Cardiac fibroblast (primary cell): ENCODE data around the gene CEACAM6.
A peak's percentile ranks its signal among the peaks of the same experiment; 100 is the strongest.
"Not testable (repeated sequence)": the region's sequence is repeated elsewhere in the genome, so short reads cannot be mapped to it uniquely, and the experiment has no call there.

Experiments
- DNase-seq, 2 donors: peaks; one replicate each; pipeline versions ENCODE4 v3.0.0 to v3.0.0-alpha.2; 2010; ENCODE audit warnings: low read depth in 2 of 2
- H3K4me3 ChIP-seq, 2 donors: replicated peaks in 1 of 2; 1 replicate in 1 of 2; 2 replicates in 1 of 2; pipeline ENCODE4 v1.5.1; 2011; ENCODE audit warnings: low read depth in 2 of 2, low read length in 2 of 2, mild to moderate bottlenecking in 2 of 2, moderate library complexity in 1 of 2
- TF ChIP-seq, protein P1 (sequence below): IDR thresholded peaks from one replicate; pipeline ENCODE4 v1.5.1; 2011; ENCODE audit warnings: low read depth, mild to moderate bottlenecking, low read length, inconsistent platforms

The CEACAM6 gene

DNA sequence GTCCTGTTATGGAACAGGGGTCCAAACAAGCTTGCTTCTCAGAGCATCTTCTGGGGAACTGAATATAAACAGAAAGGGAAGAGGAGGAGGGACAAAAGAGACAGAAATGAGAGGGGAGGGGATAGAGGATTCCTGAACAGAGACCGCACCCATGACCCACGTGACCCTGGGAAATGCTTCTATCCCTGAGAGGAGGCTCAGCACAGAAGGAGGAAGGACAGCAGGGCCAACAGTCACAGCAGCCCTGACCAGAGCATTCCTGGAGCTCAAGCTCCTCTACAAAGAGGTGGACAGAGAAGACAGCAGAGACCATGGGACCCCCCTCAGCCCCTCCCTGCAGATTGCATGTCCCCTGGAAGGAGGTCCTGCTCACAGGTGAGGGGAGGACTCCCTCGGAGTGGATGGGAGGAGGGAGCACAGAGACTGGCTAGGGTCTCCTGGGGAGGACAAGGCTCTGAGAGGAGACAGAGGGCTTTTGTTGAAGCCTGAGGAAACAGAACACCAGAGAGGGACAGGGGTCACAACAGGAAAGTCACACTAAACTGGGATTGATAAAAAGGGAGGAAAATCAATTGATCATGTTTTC is at the start of gene CEACAM6:
Gene CEACAM6 (plus strand): TSS at position 203 of the 586 bp plus-strand sequence. CDS start 109 bp downstream, at position 312.
- DNase-seq: no peak
- H3K4me3 ChIP-seq: no peak within 1 kb of the TSS
- TF ChIP-seq, protein P1, sequence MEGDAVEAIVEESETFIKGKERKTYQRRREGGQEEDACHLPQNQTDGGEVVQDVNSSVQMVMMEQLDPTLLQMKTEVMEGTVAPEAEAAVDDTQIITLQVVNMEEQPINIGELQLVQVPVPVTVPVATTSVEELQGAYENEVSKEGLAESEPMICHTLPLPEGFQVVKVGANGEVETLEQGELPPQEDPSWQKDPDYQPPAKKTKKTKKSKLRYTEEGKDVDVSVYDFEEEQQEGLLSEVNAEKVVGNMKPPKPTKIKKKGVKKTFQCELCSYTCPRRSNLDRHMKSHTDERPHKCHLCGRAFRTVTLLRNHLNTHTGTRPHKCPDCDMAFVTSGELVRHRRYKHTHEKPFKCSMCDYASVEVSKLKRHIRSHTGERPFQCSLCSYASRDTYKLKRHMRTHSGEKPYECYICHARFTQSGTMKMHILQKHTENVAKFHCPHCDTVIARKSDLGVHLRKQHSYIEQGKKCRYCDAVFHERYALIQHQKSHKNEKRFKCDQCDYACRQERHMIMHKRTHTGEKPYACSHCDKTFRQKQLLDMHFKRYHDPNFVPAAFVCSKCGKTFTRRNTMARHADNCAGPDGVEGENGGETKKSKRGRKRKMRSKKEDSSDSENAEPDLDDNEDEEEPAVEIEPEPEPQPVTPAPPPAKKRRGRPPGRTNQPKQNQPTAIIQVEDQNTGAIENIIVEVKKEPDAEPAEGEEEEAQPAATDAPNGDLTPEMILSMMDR: no peak

DNA sequence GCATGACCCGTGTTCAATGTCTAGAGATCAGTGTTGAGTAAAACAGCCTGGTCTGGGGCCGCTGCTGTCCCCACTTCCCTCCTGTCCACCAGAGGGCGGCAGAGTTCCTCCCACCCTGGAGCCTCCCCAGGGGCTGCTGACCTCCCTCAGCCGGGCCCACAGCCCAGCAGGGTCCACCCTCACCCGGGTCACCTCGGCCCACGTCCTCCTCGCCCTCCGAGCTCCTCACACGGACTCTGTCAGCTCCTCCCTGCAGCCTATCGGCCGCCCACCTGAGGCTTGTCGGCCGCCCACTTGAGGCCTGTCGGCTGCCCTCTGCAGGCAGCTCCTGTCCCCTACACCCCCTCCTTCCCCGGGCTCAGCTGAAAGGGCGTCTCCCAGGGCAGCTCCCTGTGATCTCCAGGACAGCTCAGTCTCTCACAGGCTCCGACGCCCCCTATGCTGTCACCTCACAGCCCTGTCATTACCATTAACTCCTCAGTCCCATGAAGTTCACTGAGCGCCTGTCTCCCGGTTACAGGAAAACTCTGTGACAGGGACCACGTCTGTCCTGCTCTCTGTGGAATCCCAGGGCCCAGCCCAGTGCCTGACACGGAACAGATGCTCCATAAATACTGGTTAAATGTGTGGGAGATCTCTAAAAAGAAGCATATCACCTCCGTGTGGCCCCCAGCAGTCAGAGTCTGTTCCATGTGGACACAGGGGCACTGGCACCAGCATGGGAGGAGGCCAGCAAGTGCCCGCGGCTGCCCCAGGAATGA is 48.4 kb upstream of the CEACAM6 start:
- TF ChIP-seq, protein P1: peak; percentile 49
- H3K4me3 ChIP-seq: no peak overlapping the region
- peak; percentile 6 to 36 for DNase-seq

DNA sequence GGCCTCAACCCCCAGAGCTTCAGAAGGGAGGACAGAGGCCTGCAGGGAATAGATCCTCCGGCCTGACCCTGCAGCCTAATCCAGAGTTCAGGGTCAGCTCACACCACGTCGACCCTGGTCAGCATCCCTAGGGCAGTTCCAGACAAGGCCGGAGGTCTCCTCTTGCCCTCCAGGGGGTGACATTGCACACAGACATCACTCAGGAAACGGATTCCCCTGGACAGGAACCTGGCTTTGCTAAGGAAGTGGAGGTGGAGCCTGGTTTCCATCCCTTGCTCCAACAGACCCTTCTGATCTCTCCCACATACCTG is 47.9 kb upstream of the CEACAM6 start:
- no peak for DNase-seq
- TF ChIP-seq, protein P1: no peak
- H3K4me3 ChIP-seq: no peak overlapping the region

DNA sequence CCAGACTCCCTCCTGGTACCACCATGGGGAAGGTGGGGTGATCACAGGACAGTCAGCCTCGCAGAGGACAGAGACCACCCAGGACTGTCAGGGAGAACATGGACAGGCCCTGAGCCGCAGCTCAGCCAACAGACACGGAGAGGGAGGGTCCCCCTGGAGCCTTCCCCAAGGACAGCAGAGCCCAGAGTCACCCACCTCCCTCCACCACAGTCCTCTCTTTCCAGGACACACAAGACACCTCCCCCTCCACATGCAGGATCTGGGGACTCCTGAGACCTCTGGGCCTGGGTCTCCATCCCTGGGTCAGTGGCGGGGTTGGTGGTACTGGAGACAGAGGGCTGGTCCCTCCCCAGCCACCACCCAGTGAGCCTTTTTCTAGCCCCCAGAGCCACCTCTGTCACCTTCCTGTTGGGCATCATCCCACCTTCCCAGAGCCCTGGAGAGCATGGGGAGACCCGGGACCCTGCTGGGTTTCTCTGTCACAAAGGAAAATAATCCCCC is 47.4 kb upstream of the CEACAM6 start:
- H3K4me3 ChIP-seq: no peak overlapping the region
- TF ChIP-seq, protein P1: no peak
- DNase-seq: no peak

DNA sequence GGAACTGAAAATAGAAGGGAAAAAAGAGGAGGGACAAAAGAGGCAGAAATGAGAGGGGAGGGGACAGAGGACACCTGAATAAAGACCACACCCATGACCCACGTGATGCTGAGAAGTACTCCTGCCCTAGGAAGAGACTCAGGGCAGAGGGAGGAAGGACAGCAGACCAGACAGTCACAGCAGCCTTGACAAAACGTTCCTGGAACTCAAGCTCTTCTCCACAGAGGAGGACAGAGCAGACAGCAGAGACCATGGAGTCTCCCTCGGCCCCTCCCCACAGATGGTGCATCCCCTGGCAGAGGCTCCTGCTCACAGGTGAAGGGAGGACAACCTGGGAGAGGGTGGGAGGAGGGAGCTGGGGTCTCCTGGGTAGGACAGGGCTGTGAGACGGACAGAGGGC is 46.8 kb upstream of the CEACAM6 start, which contains the start of gene CEACAM5:
Gene CEACAM5 (plus strand): TSS at position 146 of the 400 bp plus-strand sequence. CDS start 106 bp downstream, at position 252.
- H3K4me3 ChIP-seq: no peak within 1 kb of the TSS
- DNase-seq: no peak
- TF ChIP-seq, protein P1: no peak

DNA sequence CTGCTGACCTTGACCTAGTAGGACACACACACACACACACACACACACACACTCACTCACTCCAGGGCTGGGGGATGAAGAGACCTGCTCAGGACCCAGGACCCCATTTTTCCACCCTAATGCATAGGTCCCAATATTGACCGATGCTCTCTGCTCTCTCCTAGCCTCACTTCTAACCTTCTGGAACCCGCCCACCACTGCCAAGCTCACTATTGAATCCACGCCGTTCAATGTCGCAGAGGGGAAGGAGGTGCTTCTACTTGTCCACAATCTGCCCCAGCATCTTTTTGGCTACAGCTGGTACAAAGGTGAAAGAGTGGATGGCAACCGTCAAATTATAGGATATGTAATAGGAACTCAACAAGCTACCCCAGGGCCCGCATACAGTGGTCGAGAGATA is 45.8 kb upstream of the CEACAM6 start:
- not testable (repeated sequence) for DNase-seq, H3K4me3 ChIP-seq

DNA sequence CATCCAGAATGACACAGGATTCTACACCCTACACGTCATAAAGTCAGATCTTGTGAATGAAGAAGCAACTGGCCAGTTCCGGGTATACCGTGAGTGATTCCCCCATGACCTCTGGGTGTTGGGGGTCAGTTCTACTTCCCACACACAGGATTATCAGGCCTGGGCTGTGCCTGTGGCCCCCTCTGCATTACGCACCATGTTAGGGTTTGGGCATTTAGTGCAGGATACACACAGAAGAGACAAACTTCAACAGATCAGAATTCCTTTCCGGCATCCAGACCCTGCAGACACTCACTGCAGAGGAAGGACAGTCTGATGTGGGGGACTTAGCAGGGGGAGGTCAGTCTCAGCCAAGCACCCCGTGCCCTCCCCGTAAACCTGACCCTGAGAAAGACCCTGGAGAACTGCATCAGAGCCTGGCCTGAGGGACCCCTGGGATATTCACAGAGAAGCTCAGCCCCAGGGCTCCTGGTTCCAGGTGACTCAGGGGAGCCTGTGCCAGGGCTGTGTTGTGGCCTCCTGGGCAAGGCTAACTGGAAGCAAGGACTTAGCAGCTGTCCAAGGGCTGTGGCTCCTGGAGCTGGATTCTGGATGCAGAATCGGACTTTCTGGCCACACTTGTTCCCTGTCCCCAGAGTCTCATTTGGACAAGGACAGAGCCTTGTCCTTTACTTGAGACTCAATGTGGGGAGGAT is 45.2 kb upstream of the CEACAM6 start:
- no peak overlapping the region for H3K4me3 ChIP-seq
- TF ChIP-seq, protein P1: no peak
- no peak for DNase-seq
